ENCODE results near the gene PYGB.
"Not testable (repeated sequence)": the region's sequence is repeated elsewhere in the genome, so short reads cannot be mapped to it uniquely, and the experiment has no call there.

Gene PYGB

GRCh38 chr20:25230166-25230831 lies 17.6 kb upstream of the PYGB start:
- no peak for DNase-seq (ENCODE audit: low read depth in 2 of 2)

- DNase-seq (ENCODE audit: low read depth in 2 of 2), result no peak
These were observed 14.7 kb upstream of the PYGB start for GRCh38 chr20:25233016-25233772.

- not testable (repeated sequence) for DNase-seq (ENCODE audit: low read depth in 2 of 2)
These were observed 13.7 kb upstream of the PYGB start for GRCh38 chr20:25234009-25234849.

- DNase-seq (ENCODE audit: low read depth in 2 of 2), result no peak
These were observed 11.2 kb upstream of the PYGB start for GRCh38 chr20:25236450-25237304.

GRCh38 chr20:25237610-25238318 lies 10.1 kb upstream of the PYGB start:
- no peak for DNase-seq (ENCODE audit: low read depth in 2 of 2)

GRCh38 chr20:25238319-25239037 lies 9.4 kb upstream of the PYGB start:
- no peak for DNase-seq (ENCODE audit: low read depth in 2 of 2)

- no peak for DNase-seq (ENCODE audit: low read depth in 2 of 2)
These were observed 8.2 kb upstream of the PYGB start for GRCh38 chr20:25239387-25240370.

GRCh38 chr20:25240851-25241658 lies 6.8 kb upstream of the PYGB start:
- DNase-seq (ENCODE audit: low read depth in 2 of 2), result not testable (repeated sequence)

GRCh38 chr20:25241659-25241955 lies 6.3 kb upstream of the PYGB start:
- not testable (repeated sequence) for DNase-seq (ENCODE audit: low read depth in 2 of 2)

GRCh38 chr20:25242231-25242630 lies 5.7 kb upstream of the PYGB start:
- DNase-seq (ENCODE audit: low read depth in 2 of 2), result no peak

GRCh38 chr20:25243416-25243979 lies 4.4 kb upstream of the PYGB start:
- no peak for DNase-seq (ENCODE audit: low read depth in 2 of 2)

- DNase-seq (ENCODE audit: low read depth in 2 of 2), result no peak
These were observed 2.9 kb upstream of the PYGB start for GRCh38 chr20:25244976-25245375.

- DNase-seq (ENCODE audit: low read depth in 2 of 2), result no peak
These were observed 2.4 kb upstream of the PYGB start for GRCh38 chr20:25245461-25245860.

- no peak for DNase-seq (ENCODE audit: low read depth in 2 of 2)
These were observed 1.5 kb upstream of the PYGB start for GRCh38 chr20:25246182-25246999.

GRCh38 chr20:25247000-25247517 lies 826 bp upstream of the PYGB start:
- no peak for DNase-seq (ENCODE audit: low read depth in 2 of 2)

- no peak for DNase-seq (ENCODE audit: low read depth in 2 of 2)
These were observed 348 bp upstream of the PYGB start for GRCh38 chr20:25247518-25247955.

GRCh38 chr20:25248786-25249172 lies 894 bp downstream of the PYGB start:
- no peak for DNase-seq (ENCODE audit: low read depth in 2 of 2)
